CD14-positive monocyte (primary cell): ENCODE data around the gene HSPD1. TPM values are rescaled to one million over a fixed set of nuclear protein-coding genes. Genes with fewer than 3 reads are reported as not detected.

ENCODE experiments used
- DNase-seq, 3 donors: peaks; one replicate each; pipeline ENCODE4 v3.0.0-alpha.2; 2011 to 2022
- H2AFZ ChIP-seq: 2 replicates; pipeline ENCODE4 v1.6.0; 2012; ENCODE audit warnings: mild to moderate bottlenecking, low read depth, low read length, inconsistent platforms; ENCODE audit not compliant: insufficient read depth, poor library complexity, severe bottlenecking
- H3K27ac ChIP-seq, 2 donors: 1 replicate in 1 of 2; 2 replicates in 1 of 2; pipeline ENCODE4 v1.5.1; 2012 to 2013; ENCODE audit warnings: low read length in 2 of 2, control low read depth in 1 of 2, inconsistent platforms in 1 of 2, low read depth in 1 of 2, mild to moderate bottlenecking in 1 of 2
- H3K27me3 ChIP-seq, 2 donors: one replicate each; pipeline versions ENCODE4 v1.6.0 to v1.6.1; 2011 to 2013; ENCODE audit warnings: low read length in 2 of 2; ENCODE audit not compliant: control insufficient read depth in 2 of 2, insufficient read depth in 2 of 2
- H3K36me3 ChIP-seq, 2 donors: replicated peaks in 1 of 2; 1 replicate in 1 of 2; 2 replicates in 1 of 2; pipeline versions ENCODE4 v1.5.1 to v1.6.1; 2012 to 2013; ENCODE audit warnings: low read length in 2 of 2, control low read depth in 1 of 2, inconsistent platforms in 1 of 2, mild to moderate bottlenecking in 1 of 2; ENCODE audit not compliant: insufficient read depth in 2 of 2, control insufficient read depth in 1 of 2
- H3K4me1 ChIP-seq, 2 donors: 1 replicate in 1 of 2; 2 replicates in 1 of 2; pipeline versions ENCODE4 v1.5.1 to v1.6.1; 2012 to 2013; ENCODE audit warnings: low read length in 2 of 2, control low read depth in 1 of 2, inconsistent platforms in 1 of 2, mild to moderate bottlenecking in 1 of 2, moderate library complexity in 1 of 2; ENCODE audit not compliant: insufficient read depth in 2 of 2, control insufficient read depth in 1 of 2
- H3K4me2 ChIP-seq: replicated peaks from 2 replicates; pipeline ENCODE3; 2012; ENCODE audit warnings: low read length, moderate library complexity, mild to moderate bottlenecking; ENCODE audit not compliant: poor library complexity, severe bottlenecking; ENCODE audit errors: extremely low read depth
- H3K4me3 ChIP-seq, 3 experiments: fragments of 200-600 bp in 1 of 3; sonication (generic) in 1 of 3; replicated peaks in 1 of 3; 1 replicate in 2 of 3; 2 replicates in 1 of 3; pipeline ENCODE4 v1.5.1; 2011 to 2013; ENCODE audit warnings: low read length in 3 of 3, mild to moderate bottlenecking in 3 of 3, control low read depth in 2 of 3, low read depth in 2 of 3, inconsistent platforms in 1 of 3, moderate library complexity in 1 of 3
- H3K79me2 ChIP-seq: 2 replicates; pipeline ENCODE4 v1.6.0; 2012; ENCODE audit warnings: mild to moderate bottlenecking, control low read depth, inconsistent platforms, low read length, moderate library complexity; ENCODE audit not compliant: insufficient read depth
- H3K9ac ChIP-seq: 2 replicates; pipeline ENCODE4 v1.6.0; 2017; ENCODE audit warnings: low read length, mild to moderate bottlenecking; ENCODE audit not compliant: insufficient read depth, poor library complexity, severe bottlenecking
- H3K9me3 ChIP-seq, 2 donors: replicated peaks in 1 of 2; 1 replicate in 1 of 2; 2 replicates in 1 of 2; pipeline versions ENCODE4 v1.5.1 to v1.6.1; 2012 to 2013; ENCODE audit warnings: low read length in 2 of 2, control low read depth in 1 of 2; ENCODE audit not compliant: control insufficient read depth in 1 of 2, insufficient read depth in 1 of 2
- H4K20me1 ChIP-seq: 2 replicates; pipeline ENCODE4 v1.6.0; 2012; ENCODE audit warnings: mild to moderate bottlenecking, low read length, control low read depth, moderate library complexity; ENCODE audit not compliant: insufficient read depth
- H3K27ac Mint-ChIP-seq, 7 donors: one replicate each; pipeline ENCODE4 v1.8.0; 2020; ENCODE audit warnings: mild to moderate bottlenecking in 7 of 7, mixed read lengths in 7 of 7, moderate library complexity in 6 of 7, inconsistent platforms in 2 of 7
- H3K27me3 Mint-ChIP-seq, 3 donors: one replicate each; pipeline ENCODE4 v1.8.0; 2021 to 2022; ENCODE audit warnings: low read depth in 3 of 3, mild to moderate bottlenecking in 3 of 3, mixed read lengths in 3 of 3, moderate library complexity in 3 of 3, inconsistent platforms in 1 of 3
- H3K36me3 Mint-ChIP-seq, 2 donors: one replicate each; pipeline ENCODE4 v1.8.0; 2020; ENCODE audit warnings: mixed read lengths in 2 of 2, inconsistent platforms in 1 of 2, mild to moderate bottlenecking in 1 of 2
- H3K4me1 Mint-ChIP-seq: one replicate; pipeline ENCODE4 v1.8.0; 2020; ENCODE audit warnings: mild to moderate bottlenecking, mixed read lengths
- H3K4me3 Mint-ChIP-seq, 2 donors: one replicate each; pipeline ENCODE4 v1.8.0; 2020; ENCODE audit warnings: mild to moderate bottlenecking in 2 of 2, mixed read lengths in 2 of 2, moderate library complexity in 1 of 2
- H3K9me3 Mint-ChIP-seq, 7 donors: one replicate each; pipeline ENCODE4 v1.8.0; 2020 to 2022; ENCODE audit warnings: mixed read lengths in 7 of 7, mild to moderate bottlenecking in 6 of 7, moderate library complexity in 6 of 7, inconsistent platforms in 2 of 7
- CTCF ChIP-seq: fragments of 200-600 bp; IDR thresholded peaks from one replicate; pipeline ENCODE4 v1.8.0; 2022; ENCODE audit warnings: antibody characterized with exemption, mild to moderate bottlenecking
- WGBS: methylation state at CpG from one replicate; pipeline ENCODE4 v1.1.5; 2013; ENCODE audit warnings: missing lambda C conversion rate; ENCODE audit not compliant: insufficient coverage; 5-methylcytosine and 5-hydroxymethylcytosine counted together
- intact Hi-C, 2 donors: fragments of 100-400 bp; cut with micrococcal nuclease; formaldehyde crosslinking; loops; one replicate each; pipeline versions ENCODE4 v1.15.0 to v1.15.1; 2023
- polyA plus RNA-seq, 3 donors: library from polyadenylated mRNA; depleted of rRNA in 1 of 3; unstranded in 2 of 3; stranded (reverse) in 1 of 3; fragments of 300-500 nt in 2 of 3; fragments of >200 nt in 1 of 3; fragmentation: Illumina TruSeq in 2 of 3; gene quantifications; 1 replicate in 2 of 3; 2 replicates in 1 of 3; pipeline ENCODE4 v1.2.3, GENCODE V29; 2012 to 2021

The HSPD1 gene
- polyA plus RNA-seq, 3 donors = 42.7 to 62.1 (median 44.5) TPM

GRCh38 chr2:197453914-197454398 lies 45.7 kb downstream of the HSPD1 start:
- Mint-ChIP-seq H3K36me3 (peaks cover 0 to 11% of the 10 kb centered on the region in 2 donors), H3K9me3 (peaks cover 0 to 9% (median 0%) of the 10 kb centered on the region in 7 donors), H3K4me1 (peaks cover 41% of the 10 kb centered on the region), H3K27me3 (peaks cover 0 to 4% (median 0%) of the 10 kb centered on the region in 3 donors), H3K27ac (peak overlapping the region; percentile 100), H3K4me3 (peak overlapping the region; percentile 97 to 98)
- Histone ChIP-seq H4K20me1 (peaks cover 48% of the 10 kb centered on the region), H2AFZ (peak overlapping the region; percentile 9), H3K36me3 (peaks cover 3% of the 10 kb centered on the region in 2 donors), H3K27ac (peak overlapping the region; percentile 94 to 100), H3K9me3 (no peaks in the 10 kb centered on the region), H3K4me1 (peaks cover 15 to 30% of the 10 kb centered on the region in 2 donors), H3K79me2 (peaks cover 56% of the 10 kb centered on the region), H3K9ac (peak overlapping the region; percentile 99), H3K4me2 (peak overlapping the region; percentile 92), H3K27me3 (no peaks in the 10 kb centered on the region), H3K4me3 (peak overlapping the region; percentile 67 to 90 (median 68))
- TF ChIP-seq CTCF = no peak
- peak in 1 of 3 donors; percentile 93 for DNase-seq
- WGBS = 0% methylated on average over 2 of the region's 11 CpGs
- intact Hi-C loops = loop anchor here (1.0 to 10.0 kb wide), 4 partner anchors 19 to 251 kb away; partner anchors contain the start of genes HSPE1 (in 1 of the 2), MARS2 (in 1 of the 2) and SF3B1 (in 1 of the 2)

GRCh38 chr2:197453123-197453913 lies 46.3 kb downstream of the HSPD1 start, which contains the start of gene COQ10B:
Gene COQ10B, plus strand, starts transcription at chr2:197453552. Its CDS starts 9 bp downstream, at chr2:197453561.
- Histone ChIP-seq H3K9me3 (no peaks in the 10 kb centered on the region), H3K27me3 (no peaks in the 10 kb centered on the region), H3K36me3 (peaks cover 0 to 3% of the 10 kb centered on the region in 2 donors), H4K20me1 (peaks cover 41% of the 10 kb centered on the region), H3K79me2 (peaks cover 50% of the 10 kb centered on the region), H3K4me1 (peaks cover 14 to 25% of the 10 kb centered on the region in 2 donors), H3K4me2 (peak within 1 kb of the TSS; percentile 92), H3K27ac (peak within 1 kb of the TSS; percentile 94 to 100), H2AFZ (peak within 1 kb of the TSS; percentile 71), H3K9ac (peak within 1 kb of the TSS; percentile 99), H3K4me3 (peak within 1 kb of the TSS; percentile 67 to 90 (median 75))
- H3K9me3 Mint-ChIP-seq = peaks cover 0 to 9% (median 0%) of the 10 kb centered on the region in 7 donors
- peak within 1 kb of the TSS; percentile 97 to 98 for H3K4me3 Mint-ChIP-seq
- under 1% methylated on average over 70 of the region's 70 CpGs for WGBS
- intact Hi-C loops = loop anchor here (1.0 to 10.0 kb wide), 3 partner anchors 18 to 251 kb away; partner anchors contain the start of genes MARS2 (in 1 of the 2) and SF3B1 (in 1 of the 2)
- peak; percentile 100 for DNase-seq
- peaks cover 0 to 10% of the 10 kb centered on the region in 2 donors for H3K36me3 Mint-ChIP-seq
- H3K27ac Mint-ChIP-seq = peak within 1 kb of the TSS; percentile 100
- peaks cover 35% of the 10 kb centered on the region for H3K4me1 Mint-ChIP-seq
- TF ChIP-seq CTCF = no peak
- H3K27me3 Mint-ChIP-seq = peaks cover 0 to 4% (median 0%) of the 10 kb centered on the region in 3 donors
